Middle frontal gyrus (tissue), 1 donor: ENCODE data around the gene IMMP2L.

Experiments used
- DNase-seq: peaks from one replicate; pipeline ENCODE4 v3.0.0-alpha.2; 2015; ENCODE audit warnings: low spot score; ENCODE audit errors: extremely low spot score

IMMP2L gene

DNA sequence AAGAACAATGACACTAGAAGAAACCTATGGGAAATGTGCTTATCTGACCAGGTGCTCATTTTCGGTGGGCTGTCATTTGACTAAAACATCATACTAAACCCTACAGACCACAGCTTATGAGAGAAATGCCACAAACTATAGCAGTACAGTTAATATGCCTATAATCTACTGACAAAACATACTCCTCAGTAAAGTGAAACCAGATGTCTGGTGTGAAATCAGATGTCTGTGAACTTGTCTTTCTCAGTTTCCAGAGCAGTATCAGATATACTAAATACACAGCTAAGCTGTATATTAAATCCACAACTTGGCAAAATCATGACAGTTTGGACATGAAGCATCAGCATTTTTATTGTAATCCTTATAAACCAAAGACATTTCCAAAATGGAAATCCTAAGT lies 3.3 kb downstream of the IMMP2L start:
- DNase-seq: no peak

DNA sequence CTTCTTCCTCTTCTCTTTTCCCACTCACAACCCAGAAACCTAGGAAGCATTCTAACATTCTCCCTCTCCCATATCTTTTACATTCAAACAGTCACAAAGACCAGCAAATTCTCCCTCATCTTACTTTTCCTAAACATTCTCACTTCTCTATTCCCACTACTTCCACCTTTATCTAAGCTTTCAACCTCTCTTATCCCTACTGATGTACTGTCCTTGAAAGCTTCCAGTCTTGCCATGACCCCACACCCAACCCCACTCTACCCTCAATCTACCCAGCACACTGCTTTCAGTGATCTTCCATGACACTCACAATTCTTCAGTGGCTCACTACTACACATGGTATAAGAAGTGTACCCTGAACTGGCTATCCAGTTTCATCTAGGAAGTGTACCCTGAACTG lies 5.3 kb downstream of the IMMP2L start:
- DNase-seq: no peak

DNA sequence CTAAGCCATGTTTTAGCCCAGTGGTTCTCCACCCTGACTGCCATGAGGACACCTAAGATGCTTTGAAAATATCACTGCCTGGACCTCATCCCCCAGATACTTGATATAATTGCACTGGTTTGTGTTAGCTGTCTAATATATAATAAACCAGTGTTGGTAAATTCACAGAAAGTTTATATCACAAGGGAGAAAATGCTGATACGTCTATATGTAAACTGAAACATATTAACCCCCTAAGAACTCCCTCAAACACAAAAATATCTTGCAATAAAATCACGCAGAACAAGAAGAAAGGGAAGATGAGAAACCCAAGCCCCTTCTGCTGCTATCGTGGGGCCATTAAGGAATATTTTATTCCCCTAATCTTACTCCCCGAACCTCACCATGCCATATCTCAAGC lies 8.2 kb downstream of the IMMP2L start:
- no peak for DNase-seq

DNA sequence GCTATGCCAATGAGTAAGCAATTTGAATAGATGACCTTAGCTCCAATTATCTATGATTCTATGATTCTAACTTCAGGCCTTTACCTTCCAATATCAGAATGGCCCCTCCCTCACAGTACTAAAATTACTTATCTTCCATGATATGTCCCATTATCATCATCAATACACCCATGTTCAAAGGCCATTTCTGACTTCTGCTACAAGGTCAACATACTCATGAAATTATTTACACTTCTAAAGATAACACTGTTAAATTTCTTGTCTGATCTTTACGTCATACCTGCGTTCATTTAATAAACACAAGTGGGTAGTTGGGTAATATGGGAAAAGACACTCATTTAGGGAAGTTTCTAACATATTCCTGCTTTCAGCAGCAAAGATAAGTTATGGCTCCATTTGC lies 21.2 kb downstream of the IMMP2L start:
- no peak for DNase-seq

DNA sequence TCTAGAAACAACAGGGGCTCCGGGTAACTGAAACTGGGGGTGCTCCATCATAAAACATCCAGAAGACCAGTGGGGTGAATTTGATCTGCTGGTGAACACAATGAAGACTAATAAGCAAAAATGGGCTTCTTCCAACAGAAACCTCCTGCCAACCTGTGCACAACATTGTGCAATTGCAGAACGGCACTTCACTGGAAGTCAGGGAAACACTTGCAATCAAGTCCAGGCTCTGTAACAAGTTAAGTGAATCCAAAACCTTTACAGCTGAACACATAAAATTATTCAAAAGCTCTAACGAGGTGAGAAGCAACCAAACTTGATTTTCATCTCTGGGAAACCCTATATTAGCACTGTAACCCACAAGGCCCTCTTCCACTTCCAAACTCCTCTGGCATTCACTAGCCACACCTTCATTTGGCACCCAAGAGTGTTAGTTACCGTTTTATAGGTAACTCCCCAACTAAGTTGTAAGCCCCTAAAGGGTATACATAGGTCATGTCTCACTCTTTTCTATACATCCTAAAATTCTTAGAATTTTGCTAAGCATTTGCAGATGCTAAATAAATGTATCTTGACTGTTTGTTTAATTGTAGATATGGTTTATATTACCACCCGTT lies 22.0 kb downstream of the IMMP2L start:
- DNase-seq: no peak

DNA sequence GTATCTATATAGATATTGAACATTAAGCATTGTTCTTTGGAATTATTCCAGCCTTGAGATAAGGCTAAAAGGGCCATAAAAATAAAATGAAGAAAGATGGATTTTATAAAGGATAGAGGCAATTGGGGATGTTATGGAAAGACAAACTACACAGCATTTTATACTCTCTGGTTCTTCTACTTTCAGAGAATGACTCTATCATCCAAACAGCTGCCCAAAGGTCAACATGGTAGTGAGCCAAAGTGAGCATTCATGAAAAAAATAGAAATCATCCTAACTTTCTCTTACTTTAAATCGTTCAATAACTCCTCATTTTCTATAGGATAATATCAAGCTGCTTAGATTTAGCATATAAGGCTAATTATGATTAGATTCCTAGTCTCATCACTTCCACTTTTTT lies 25.2 kb downstream of the IMMP2L start:
- DNase-seq: no peak

DNA sequence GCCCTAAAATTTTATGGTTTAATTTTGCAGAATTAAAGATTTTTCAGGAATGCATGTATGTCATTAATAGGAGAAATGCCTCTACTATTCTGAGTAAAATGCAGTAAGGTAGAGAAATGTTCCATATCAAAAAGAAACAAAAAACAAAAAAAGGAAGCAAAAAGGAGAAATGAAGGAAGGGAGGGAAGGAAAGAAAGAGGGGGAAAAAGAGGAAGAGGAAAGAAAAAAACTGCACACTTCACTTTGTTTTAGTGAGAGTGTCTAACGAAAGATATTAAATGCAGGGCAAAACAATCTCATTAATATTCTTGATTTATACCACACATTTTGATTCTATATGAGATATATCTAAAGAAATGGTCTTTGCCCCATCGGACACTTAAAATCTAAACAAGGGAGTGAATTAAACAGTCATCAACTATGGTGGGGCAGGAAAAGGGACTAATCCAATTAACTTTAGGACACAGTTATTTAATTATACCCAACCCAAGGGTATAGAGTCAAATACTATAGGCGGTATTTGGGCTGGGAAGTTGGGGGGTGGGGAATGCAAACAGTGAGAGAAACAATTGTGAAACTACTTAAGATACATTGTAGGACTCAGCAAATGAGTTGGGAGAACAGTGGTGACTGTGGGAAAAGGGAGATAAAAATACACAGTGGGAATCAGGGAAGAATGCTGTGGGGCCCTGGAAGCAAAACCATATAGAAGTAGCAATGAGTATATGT lies 27.0 kb downstream of the IMMP2L start:
- no peak for DNase-seq

DNA sequence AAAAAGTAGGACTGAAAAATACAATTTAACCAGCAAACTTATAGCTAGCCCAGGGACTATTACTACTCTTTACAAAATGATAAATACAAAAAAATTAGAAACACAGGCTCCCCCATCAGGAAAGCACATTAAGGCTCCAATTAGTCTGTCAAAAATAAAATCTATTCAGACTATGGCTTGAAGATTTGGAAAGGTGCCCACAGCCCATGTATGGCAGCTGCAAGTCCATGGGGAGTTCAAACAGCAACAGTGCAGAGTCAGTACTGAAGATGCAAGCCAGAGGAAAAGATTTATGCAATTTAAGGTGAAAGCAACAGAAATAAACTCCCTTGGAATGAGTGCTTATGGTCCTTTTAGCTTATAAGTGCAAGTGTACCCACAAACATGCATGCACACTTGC lies 29.7 kb downstream of the IMMP2L start:
- no peak for DNase-seq

DNA sequence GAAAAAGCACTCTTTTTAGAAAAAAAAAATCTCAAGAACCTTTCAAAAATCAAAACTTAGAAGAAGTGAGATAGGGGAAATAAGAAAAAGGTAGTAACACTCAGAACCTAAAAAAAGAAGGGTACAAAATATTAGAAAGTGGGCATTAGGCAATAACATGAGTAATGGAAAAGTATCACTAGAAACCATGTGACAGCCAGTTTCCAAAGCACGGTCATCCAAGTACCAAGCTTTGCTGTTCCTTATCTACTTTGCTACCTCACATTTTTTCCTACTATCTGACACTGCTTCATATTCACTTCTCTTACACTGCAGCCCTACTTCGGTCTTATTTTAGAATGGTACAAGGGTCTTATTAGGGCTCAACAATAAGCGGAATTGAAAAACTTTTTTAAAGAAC lies 30.3 kb downstream of the IMMP2L start:
- no peak for DNase-seq

DNA sequence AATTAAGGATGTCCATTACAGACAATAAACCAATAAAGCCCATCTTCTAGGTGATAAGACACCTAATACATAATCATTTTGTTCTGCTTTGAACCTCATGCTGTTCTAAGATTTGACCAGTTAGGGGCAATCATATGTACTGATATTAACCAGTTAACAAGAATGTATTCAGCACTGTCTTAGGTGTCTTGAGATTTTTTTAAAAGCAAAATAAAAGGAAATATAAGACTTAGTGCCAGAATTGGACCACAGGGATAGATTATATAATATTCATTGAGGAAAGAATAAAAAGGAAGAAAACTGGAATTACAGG lies 32.0 kb downstream of the IMMP2L start:
- no peak for DNase-seq

DNA sequence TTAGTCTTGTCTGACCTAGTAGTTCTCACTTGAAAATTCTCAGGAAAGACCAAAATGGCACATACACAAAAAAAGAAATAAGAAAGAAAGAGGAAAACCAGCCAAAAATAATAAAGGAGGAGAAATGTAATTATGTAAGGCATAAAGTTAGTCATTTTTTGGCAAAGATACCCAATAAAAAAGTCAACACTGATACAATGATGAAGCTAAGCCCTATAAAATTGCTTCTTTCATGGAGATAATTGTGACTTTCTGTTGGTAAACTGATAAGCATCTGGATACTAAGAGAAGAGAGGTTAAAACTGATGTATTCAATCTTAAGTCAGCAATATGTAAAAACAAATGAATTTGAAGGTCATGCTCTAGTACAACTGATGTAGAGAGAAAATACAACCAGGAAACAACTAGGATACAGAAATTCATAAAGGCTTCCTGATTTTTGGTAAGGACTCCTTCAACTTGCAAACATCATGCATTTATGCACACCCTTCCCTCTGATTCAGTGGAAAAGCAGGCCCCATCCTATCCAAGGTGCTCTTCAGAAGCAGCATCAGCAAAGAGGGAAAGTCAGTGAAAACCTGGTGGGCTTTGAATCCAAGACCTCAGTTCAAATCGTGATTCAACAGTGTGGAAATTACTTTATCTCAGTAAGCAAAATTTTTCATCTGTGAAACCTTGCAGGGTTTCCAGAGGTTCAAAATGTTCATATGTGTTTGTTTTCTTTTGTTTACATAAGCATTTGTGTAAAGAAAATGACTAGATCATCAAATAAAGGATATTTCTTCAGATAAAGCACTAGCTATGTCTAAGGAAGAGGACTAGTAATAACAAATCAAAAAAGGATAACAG lies 32.6 kb downstream of the IMMP2L start:
- DNase-seq: no peak

DNA sequence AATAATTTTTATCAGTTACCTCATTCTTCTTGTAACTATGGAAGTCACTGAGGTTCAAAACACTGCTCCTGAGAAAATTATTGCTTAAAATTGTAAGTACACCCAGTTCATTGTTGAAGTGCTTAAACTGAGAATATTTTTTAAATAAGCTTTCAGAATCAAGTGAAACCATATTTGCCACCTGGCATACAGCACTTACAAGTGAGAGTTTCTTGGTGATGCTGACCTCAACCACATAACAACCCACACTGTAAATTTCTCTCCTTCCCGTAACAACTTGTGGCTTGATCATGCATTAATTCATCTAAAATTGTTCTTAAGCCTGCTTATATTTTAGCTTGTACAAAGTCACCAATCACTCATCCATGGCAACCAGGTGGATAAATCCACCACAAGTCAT lies 34.0 kb downstream of the IMMP2L start:
- DNase-seq: no peak

DNA sequence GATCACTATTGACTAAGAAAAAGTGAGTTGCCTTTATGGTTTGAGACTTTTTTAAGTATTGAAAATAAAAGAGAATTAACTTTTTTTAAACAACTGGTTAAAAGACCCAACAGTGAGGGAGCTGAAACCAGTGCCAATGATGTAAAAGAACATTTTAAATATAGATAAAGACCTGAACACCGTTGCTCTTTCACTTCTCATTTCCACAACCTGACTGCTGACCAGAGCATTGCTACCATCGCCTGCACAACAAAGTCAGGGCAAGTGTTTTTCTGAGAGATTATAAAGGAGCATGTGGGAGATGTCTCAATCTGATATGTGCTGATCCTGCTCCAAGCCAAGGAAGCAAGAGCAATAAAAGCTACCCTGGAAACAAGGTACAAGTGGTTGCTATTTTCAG lies 34.7 kb downstream of the IMMP2L start:
- DNase-seq: no peak

DNA sequence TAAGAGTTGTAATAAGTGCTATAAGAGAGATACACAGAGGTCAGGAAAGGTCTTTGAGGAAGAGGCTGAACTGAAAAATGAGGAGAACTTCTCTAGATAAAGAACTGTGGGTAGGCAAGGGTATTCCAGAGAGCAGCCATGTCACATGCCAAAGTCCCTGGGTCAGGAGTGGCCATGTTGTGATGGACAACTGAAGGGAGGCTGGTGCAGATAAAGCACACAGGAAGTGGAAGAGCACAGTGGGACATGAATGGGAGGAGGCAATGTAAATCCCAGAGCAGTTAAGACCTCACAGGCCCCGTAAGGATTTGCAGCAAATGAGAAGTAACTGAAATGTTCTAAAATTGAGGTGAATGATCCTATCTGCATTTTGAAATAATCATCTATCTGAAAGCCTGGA lies 37.2 kb downstream of the IMMP2L start:
- DNase-seq: no peak

DNA sequence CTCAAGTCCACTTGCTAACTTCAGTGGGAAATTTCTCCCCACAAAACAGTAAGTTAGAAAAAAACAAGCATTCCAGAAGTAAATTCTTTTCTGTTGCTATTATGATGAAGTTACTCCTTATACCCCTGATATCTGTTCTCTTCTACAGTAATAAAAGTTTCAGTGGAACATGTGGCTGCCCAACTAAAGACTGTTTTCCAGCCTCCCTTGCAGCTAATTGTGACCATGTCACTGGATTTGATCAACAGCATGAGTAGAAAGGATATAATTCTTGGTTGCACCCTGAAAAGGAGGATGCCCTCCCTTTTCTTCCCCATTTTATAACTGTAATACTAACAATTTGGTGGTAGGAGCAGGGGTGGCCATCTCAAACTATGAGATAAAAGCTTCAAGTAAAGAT lies 40.6 kb downstream of the IMMP2L start:
- DNase-seq: no peak

DNA sequence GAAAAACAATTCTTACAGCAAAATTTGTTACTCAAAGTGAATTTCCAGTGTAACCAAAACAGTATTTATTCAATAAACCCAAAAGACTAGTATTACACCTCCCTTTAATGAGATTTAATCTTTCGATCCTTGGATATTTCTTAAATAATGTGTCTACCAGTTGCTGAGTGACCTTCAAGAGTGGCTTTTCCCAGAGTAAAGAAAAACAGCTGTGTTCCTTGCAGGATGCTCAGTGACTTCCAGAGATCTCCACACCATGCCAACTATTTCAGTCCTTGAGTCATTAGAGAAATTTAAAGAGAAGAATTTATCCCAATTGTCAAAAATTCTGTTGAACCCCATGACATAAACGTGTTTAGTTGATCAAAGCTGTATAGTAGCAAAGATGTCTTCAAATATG lies 44.0 kb downstream of the IMMP2L start:
- no peak for DNase-seq

DNA sequence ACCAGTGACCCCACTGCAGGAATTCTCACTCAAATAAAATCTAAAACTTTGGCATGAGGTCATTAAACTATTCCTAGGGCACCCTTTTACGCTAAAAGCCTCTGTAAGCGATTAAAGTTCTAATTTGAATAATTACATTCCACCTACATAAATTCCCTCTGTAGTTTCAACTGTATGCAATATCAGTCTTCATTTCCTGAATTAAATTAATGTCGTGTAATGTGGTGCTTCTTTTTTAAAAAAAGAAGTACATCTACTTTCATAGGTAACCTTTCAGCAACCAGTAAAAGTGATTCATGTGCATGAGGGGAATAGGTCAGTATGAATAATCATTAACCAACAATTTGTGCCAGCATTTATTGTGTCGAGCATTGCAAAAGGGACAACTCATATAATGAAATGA lies 44.7 kb downstream of the IMMP2L start:
- DNase-seq: no peak

DNA sequence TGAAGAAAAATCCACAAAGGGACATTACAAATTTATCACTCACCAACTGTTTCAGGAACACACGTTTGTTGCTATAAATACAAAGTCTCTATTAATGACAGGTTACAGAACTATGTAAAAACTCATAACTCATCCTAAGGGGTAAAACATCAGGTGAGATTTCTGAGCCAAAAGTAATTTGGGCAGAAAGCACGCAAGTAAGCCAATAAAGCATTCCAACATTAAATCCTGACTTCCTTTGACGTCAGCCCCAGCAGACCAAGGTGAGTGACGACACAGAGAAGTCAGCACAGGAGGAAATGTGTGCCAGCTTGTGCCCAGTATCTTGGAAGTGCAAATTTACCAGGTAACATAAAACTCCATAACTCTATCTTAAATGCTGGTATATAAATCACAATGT lies 45.7 kb downstream of the IMMP2L start:
- no peak for DNase-seq

DNA sequence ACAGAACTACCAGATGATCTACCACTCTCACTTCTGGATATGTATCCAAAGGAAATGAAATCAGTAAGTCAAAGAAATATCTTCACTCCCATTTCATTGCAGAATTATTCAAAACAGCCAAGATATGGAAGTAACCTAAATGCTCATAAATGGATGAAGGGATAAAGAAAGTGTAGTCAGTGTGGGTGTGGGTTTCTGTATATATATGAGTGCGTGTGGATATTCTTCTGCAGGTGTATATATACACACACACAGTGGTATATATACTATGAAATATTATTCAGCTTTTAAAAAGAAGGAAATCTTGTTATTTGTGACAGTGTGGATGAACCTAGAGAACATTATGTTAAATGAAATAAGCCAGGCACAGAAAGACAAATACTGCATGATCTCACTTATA lies 48.7 kb downstream of the IMMP2L start:
- no peak for DNase-seq

DNA sequence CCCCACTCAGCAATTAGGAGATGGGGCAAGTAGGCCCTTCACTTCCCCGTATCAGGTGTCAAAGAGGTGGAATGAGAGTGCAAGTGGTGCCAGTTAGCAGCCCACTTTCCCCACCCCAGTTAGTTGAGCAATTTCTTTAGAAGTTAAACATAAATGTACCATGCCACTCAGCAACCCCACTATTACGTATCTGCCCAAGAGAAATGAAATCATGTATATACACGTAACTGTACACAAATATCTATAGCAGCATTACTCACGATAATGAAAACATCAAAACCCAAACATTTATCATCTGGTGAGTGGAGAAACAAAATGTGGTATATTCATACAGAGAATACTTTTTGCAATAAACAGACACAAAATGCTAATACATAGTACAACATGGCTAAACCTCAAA lies 50.4 kb downstream of the IMMP2L start:
- no peak for DNase-seq

DNA sequence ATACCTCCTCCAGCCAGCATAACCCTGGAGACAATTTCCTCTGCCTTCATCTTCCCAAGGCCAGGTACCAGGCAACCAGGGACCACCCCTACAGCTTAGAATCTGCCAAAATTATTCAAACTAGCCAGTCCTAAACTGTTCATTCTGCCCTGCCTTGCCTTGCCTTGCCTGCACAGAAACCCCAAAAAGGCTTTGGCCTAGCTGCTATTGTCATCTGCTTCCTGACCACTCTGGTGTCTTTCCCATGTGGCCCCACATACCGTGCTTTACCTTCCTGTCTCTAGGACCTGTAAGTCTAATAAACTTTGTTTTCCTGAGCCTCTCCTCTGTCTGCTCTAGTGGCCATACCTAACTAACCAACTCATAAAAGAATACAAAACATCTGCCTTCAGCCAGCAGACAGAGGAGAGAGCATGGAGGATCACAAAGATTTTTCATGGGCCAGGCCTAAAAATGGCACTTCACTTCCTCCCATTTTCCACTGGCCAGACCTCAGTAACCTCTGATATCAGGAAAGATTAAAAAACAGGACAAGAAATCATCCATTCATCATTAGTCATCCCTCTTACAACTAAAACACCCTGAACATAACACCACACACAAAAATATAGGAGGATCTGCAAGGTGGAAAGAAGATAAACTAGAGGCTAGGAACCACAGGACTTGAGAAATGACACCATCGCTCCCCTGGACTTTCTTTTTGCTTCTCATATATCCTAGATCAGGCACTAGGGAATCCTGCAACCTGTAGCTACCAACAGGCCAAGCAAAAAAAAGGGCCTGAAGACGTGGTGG lies 51.5 kb downstream of the IMMP2L start:
- no peak for DNase-seq

DNA sequence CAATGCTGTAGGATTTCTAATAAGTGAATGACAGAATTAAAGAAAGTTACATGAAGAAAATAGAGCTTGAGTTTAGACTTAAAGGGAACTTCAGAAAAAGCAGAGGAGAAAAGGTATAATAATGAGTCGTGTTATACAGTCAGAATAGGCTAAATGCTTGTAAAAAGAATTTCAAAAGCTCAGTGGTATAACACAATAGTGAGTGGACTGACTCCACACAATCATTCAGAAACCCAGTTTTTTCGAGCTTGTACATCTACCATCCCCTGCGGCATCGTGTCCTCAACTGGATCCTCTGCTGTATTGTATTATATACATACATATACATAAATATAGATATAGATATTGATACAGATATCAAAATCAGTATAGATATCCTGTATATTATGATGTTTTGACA lies 52.2 kb downstream of the IMMP2L start:
- no peak for DNase-seq
